HG03571 (cell line): ENCODE data around the gene ZNF219.
"Not testable (repeated sequence)": the region's sequence is repeated elsewhere in the genome, so short reads cannot be mapped to it uniquely, and the experiment has no call there.

ENCODE experiments used
- ATAC-seq: cut with Tn5 transposase; IDR thresholded peaks from one replicate; pipeline ENCODE4 v1.9.1; 2021; ENCODE audit not compliant: unreplicated experiment

ZNF219 gene

GRCh38 chr14:21047378-21047781 lies 51.1 kb downstream of the ZNF219 start:
- no peak for ATAC-seq

- no peak for ATAC-seq
Observed at GRCh38 chr14:21043974-21044618, 54.4 kb downstream of the ZNF219 start.

- ATAC-seq: no peak
Observed at GRCh38 chr14:21043387-21043973, 55.0 kb downstream of the ZNF219 start.

GRCh38 chr14:21042918-21043317 lies 55.5 kb downstream of the ZNF219 start:
- ATAC-seq: no peak

GRCh38 chr14:21041676-21042433 lies 56.6 kb downstream of the ZNF219 start, which contains the start of gene RNASE7:
Gene RNASE7 (plus strand): TSS chr14:21042362. CDS start chr14:21042993, 631 bp downstream.
- ATAC-seq: no peak

GRCh38 chr14:21040941-21041340 lies 57.5 kb downstream of the ZNF219 start:
- ATAC-seq: not testable (repeated sequence)

- ATAC-seq: no peak
Observed at GRCh38 chr14:21040370-21040925, 58.0 kb downstream of the ZNF219 start.
